HG03442 (cell line): Measurements from ENCODE around the gene PSMA7.

Experiments
- ATAC-seq: cut with Tn5 transposase; IDR thresholded peaks from one replicate; pipeline ENCODE4 v1.9.1; 2021; ENCODE audit warnings: mild to moderate bottlenecking, moderate library complexity; ENCODE audit not compliant: unreplicated experiment

PSMA7 gene

DNA sequence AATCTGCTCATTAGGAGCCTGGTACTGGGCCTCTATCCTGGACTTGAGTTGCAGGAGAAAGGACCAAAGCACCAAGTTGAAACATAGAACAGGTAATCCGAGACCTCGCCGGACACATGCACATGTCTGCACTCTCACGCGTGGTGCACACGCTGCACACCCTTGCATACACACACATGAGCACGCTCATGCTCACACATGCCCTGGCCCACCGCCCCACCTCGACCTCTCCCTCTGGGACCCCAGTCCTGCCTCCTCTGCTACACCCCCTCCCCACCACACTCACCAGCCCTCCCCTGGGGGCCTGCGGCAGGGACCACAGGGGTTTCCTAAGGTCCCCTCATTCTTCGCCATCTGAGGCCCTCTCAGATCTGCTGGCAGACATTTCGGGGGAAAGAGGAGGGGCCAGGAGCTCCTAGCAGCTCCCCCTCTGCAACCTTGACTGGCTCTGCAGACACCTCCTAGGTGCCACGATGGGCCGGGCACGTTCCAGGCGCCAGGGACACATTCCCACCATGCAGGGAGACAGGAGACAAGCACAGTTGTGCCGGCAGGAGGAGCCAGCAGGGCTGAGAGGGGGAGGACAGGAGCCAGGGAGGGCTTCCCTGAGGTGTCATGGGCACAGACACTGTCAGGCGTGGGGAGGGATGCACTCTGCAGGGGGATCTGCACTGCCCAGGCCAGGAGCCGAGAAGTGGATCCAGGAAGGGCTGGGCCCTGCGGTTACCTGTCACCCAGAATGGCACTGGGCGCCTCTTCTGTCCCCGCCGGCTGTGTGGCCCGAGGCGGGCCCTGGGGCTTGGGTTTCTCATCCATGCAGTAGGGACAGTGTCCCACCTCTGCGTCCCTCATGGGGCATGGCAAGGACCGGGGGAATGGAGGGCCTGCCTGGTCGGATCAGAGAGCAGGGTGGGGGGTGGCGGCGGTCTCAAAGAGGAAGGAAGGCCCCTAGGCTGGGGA, 46.5 kb downstream of the PSMA7 start:
- ATAC-seq = no peak

DNA sequence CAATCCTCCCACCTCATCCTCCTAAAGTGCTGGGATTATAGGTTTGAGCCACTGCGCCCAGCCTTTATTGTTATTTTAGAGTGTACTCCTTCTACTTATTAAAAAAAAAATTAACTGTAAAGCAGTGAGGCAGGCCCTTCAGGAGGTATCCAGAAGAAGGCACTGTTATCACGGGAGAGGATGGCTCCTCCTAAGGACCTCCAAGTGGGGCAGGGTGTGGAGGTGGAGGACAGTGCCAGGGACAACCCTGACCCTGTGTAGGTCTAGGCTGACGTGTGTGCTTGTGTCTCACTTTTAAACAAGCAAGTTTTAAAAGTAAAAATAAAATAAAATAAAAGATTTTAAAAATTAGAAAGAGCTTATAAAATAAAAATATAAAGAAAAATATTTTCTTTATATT, 53.8 kb downstream of the PSMA7 start:
- ATAC-seq = no peak

DNA sequence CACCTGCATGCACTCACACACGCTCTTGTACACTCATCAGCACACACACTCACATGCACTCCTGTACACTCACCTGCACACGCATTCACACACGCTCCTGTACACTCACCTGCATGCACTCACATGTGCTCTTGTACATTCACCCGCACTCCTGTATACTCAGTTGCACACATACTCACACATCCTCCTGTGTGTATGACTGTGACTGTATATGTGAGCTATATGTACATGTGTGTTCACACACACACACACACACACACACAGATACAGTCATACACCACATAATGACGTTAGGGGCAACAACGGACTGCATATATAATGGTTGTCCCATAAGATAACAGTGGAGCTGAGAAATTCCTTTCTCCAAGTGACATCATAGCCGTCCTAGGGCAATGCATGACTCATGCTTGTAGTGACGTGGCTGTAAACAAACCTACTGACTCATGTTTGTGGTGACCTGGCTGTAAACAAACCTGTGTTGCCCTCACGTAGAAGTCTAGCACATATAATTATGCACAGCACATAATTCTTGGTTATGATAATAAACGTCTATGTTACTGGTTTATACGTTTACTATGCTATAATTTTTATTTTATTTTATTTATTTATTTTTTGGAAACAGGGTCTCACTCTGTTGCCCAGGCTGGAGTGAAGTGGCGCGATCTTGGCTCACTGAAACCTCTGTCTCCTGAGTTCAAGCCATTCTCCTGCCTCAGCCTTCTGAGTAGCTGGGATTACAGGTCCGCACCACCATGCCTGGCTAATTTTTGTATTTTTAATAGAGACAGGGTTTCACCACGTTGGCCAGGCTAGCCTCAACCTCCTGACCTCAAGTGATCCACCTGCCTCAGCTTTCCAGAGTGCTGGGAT, 54.7 kb downstream of the PSMA7 start:
- no peak for ATAC-seq

DNA sequence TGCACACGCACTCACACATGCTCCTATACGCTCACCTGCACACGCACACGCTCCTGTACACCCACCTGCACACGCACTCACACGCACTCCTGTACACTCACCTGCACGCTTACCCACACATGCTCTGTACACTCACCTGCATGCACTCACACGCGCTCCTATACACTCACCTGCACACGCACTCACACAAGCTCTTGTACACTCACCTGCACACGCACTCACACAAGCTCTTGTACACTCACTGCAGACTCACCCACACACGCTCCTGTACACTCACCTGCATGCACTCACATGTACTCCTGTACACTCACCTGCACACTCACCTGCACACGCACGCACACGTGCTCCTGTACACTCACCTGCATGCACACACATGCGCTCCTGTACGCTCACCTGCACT, 55.6 kb downstream of the PSMA7 start:
- ATAC-seq = no peak

DNA sequence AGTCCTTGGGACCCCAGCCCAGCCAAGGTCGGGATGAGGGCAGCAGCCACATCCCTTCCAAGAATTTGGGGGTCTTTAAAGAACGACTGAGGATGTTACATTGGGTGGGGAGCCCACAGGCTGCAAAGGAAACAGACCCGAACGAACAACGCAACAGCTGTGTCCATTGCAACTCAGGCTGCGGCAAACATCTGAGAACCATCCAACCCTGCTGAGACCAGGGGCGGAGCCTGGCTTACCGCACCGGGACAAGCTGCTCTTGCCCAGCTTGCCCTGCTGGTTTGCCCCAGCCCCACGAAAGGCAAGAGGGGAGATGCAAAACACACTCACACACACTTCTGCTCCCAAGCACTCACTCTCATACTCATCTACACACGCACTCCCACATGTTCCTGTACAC, 56.0 kb downstream of the PSMA7 start:
- ATAC-seq = no peak
